Stimulated activated CD4-positive, alpha-beta T cell treated with anti-CD3 and anti-CD28 coated beads, Interleukin-2, amount 100 ng/mL, for 24 hours (primary cell): Measurements from ENCODE around the gene MAN1C1.
"Not testable (repeated sequence)": the region's sequence is repeated elsewhere in the genome, so short reads cannot be mapped to it uniquely, and the experiment has no call there.

Experiments used
- DNase-seq, 2 donors: peaks; one replicate each; pipeline ENCODE4 v3.0.0-alpha.2; 2020

Gene MAN1C1

DNA sequence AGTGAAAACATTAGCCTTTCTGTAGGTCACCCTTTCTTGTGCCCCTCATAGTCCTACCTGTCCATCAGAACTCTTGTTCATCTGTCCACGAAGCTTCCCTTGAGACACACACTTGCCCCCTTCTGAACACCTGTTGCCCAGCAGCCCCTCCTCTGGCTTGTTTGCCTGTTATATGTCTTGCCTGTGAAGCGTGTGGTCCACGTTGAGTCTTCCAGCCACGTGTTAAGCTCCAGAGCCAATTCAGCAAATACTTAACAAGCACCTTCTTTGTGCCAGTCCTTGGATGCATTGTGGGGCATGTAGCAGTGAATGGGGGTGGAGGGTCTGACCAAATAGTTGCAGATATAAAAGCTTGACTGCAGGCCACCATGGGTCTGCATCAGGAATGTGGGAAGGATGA is 66.6 kb downstream of the MAN1C1 start:
- no peak for DNase-seq

DNA sequence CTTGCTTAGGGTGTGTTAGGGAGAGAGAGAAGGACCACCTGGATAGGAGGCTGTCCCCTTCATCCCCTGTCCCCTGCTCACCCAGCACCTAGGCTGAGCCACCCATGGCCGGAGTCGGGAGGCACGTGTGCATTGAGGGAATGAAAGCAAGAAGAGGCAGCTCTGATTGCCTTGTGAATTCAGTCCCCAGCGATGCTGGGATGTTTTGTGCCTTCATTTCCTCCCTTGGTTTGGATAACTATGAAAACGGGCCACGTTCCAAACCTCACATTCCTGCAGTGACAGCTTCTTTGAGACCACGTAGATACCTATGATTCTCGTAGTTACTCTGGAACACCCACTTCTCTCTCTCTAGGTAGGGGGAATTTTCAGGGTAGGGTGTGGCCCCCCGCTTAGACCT is 67.1 kb downstream of the MAN1C1 start:
- no peak for DNase-seq

DNA sequence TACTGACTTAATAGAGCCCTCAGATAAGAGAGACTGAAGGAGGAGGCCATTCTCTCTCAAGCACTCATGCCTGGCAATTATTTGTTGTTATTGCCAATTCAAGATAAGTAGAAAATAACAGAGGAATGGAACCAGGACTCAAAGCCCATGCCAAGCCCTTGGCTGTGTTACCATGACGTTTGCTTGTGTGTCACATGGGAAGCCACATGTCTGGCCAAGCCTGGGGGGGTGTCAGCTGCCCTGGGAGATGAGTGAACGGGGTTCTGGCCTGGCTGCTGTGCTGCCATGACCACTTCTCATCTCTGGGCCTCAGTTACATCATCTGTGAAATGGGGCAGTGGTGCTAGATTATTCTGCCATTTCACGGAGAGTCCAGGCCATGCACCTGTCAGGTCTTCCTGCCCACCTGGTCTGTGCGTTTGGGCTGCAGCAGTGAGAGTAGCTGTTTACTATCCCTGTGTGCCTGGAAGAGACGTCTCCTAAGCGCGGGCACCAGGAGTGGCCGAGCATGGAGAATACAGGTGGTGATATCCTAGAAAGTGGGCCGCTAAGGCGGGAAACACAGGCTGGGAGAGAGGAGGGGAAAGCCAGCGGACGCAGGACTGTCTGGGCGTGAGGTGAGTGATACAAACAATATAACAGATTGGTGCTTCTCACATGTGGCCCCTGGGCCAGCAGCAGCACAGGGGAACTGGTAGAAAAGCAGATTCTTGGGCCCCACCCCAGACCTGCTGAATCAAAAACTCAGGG is 67.8 kb downstream of the MAN1C1 start:
- DNase-seq = no peak

DNA sequence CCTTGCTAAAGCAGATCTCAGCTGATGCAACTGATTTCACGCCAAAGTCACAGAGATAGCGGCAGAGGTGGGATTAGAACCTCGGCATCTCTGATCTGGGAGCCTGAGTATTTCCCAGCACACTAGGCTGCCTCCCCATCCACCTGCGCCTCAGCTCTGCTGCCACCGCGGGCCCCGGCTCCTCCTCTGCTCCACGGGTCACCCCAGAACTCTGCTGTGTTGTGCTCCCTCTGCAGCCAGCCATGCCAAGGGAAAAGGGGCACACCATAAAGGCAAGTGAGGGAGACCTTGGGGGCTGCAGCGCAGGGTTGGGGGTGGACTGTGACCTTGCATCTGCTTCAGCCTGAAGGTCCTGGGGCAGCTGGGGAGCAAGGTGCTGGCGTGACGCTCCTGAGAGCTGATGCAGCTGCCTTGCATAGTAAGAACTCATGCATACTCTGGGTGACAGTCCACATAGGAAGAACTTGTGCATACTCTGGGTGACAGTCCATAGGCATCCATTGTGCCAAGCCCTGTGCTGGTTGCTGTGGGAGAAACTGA is 68.7 kb downstream of the MAN1C1 start:
- no peak for DNase-seq

DNA sequence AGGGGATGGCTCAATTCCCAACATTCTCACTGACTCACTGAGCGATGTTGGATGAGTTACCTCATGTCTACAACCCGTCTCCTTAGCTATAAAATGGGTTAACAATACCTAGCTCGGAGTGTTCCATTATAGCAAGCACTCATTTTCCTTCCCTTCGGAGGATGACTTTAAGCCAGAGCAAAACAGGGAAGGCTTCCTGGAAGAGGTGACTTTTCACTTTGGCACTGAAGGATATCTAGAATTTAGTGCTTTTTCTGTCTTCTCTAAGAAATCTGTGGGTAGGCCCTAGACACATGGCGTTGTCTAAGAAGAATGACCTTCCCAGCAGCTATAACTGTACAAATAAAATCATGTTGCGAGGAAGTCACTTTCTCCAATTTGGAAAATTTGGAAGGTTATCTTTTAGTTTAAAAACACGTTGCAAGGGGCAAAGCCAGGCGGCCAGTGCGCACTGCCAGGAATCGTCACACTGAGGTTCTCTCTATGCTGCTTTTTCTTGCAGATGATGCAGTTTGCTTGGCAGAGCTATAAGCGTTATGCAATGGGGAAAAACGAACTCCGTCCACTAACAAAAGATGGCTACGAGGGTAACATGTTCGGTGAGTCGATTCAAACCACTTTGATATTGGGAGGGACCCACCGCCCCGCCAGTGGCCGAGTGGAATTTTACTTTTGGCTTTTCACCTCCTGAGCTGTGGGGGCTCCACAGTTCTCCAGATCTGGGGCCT is 69.5 kb downstream of the MAN1C1 start:
- no peak for DNase-seq

DNA sequence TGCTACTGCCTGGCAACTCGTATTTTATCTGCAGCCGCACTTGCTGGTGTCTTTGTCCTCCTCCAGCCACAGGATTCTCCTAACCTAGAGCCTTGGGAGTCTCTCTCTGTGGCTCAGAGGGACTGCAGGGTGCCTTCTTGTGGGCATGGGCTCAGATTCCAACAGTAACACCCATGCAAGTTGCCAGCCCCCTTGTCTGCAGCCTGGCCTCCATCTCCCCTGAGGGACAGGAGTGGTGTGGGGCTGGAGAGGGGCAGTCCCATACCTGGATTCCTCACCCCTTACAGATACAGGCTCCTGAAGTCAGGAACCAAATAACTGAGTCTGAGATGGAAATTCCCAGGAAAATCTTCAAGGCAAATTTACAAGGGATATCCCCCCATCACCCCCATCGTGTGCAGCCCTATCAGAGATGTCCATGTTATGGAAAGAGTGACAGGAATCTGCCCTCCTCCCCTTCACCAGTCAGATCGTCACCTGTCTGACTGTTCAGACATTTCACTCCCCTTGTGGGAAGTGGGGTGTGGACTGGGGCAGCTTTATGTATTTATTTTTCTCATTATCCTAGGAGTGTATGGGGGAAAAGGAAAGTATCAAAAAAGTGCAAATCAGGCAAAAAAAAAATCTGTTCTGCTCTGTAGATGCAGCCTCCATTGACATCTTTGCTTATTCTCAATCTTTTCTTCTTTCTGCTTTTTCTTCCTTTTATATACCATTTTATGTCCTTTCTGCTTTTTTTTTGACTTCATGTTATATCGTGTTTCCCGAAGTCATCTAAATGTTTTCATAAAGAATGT is 70.8 kb downstream of the MAN1C1 start:
- no peak for DNase-seq

DNA sequence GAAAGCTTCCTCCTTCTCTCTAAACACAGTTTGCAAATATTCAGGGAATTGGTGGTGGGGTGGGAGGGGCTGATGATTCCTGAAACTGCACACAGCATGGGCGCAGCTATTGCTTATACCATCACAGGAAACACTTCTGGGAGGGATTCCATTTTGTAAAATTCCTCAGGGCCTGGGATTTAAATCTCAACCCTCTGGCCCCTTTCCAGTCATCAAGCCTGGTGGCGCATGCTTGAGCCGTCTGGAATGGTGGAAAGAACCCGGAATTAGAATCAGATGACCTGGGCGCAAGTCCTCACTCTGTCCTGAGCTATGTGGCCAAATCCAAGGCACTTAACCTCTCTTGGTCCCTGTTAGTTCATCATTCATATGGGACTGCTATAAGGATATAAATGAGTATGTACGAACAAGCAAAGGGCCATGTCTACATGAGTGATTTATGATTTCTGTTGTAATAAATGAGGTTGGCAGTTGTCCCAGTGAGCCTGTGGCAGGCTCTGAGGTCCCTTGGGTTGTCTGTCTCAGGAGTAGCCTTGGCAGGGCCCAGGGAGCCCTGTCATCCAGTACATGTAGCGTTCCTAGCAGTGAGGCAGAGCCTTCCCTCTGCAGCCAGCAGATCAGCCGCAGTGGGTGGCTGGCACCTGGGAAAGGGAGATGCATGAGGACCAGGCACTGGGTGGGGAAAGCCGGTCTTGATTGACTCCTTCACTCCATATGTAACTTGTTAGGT is 72.0 kb downstream of the MAN1C1 start:
- no peak for DNase-seq

DNA sequence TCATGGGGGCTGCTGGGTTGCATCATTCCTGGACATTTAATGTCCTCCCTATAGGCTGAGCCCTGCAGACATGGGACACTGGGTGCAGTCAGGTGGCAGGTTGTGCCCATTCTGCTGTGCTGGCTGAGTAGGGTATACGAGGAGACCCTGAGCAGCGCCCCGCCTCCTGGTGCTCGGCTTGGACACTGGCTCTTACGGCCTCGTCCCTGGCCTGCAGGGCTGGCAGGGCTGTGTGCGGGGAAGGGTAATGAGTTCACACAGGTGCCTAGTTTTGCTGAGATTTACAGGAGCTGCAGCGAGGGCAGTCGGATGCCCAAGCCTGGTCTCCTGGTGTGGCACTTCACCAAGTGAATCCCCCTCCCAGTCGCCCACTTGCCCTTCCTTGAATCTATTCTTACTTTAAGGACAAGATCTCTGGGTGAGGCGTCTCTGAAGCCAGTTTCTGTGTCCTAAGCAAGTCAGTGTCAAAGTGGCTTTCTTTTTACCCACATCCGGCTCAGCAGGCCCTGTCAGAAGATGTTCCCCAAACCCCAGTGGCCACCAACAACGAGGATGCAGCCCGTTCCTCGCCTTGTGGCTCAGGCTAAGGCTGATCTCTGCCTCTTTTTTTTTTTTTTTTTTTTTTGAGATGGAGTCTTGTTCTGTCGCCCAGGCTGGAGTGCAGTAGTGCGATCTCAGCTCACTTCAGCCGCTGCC is 73.2 kb downstream of the MAN1C1 start:
- no peak for DNase-seq

DNA sequence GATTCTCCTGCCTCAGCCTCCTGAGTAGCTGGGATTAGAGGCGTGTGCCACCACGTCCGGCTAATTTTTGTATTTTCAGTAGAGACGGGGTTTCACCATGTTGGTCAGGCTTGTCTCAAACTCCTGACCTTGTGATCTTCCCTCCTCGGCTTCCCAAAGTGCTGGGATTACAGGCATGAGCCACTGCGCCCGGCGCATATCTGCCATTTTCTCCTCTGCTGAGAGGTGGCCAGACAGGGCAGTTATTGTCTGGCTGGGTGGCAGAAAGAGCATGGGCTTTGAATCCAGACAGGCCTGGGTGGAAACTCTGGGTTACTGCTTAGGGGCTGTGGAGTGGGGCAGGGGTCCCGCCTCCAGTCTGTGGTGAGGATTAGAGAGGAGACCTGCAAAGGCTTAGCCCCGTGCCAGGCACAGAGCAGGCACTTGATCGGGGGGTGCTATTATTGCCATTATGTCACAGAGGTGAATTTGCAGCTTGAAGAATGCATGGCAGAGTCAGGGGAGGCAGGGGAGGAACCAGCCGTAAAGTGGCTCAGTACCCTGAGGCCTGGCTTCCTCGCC is 73.9 kb downstream of the MAN1C1 start:
- DNase-seq = no peak

DNA sequence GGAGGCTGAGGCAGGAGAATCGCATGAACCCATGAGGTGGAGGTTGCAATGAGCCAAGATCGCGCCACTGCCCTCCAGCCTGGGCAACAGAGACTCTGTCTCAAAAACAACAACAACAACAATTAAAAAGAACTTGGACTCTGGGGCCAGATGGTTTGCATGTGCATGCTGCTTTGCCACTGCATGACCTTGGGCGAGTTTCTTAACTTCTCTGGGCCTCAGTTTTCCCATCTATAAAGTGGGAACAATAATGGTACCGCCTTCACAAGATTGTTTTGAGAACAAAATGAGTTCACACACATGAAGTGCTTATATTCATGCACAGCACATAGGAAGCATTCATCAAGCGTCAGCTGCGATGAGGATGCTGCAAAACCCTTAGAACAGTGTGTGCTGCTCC is 74.6 kb downstream of the MAN1C1 start:
- DNase-seq = no peak

DNA sequence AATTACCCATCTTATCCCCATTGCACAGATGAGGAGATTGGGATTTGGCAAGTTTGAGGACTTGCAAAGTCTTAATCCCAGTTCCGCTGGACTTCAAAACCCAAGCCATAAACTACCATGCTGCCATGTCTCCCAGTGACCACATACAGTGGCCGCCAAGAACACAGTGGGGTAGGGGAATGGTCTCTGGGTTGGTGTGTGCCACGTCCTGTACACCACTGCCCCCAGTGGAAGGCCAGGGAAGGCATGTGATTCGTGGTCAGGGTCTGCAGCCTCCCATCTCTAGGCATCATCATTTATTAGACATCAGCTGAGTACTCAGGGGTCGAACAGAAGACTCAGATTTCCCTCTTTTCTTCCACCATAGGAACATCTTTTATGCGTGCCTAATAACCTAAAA is 76.0 kb downstream of the MAN1C1 start:
- peak in 1 of 2 donors; percentile 37 for DNase-seq

DNA sequence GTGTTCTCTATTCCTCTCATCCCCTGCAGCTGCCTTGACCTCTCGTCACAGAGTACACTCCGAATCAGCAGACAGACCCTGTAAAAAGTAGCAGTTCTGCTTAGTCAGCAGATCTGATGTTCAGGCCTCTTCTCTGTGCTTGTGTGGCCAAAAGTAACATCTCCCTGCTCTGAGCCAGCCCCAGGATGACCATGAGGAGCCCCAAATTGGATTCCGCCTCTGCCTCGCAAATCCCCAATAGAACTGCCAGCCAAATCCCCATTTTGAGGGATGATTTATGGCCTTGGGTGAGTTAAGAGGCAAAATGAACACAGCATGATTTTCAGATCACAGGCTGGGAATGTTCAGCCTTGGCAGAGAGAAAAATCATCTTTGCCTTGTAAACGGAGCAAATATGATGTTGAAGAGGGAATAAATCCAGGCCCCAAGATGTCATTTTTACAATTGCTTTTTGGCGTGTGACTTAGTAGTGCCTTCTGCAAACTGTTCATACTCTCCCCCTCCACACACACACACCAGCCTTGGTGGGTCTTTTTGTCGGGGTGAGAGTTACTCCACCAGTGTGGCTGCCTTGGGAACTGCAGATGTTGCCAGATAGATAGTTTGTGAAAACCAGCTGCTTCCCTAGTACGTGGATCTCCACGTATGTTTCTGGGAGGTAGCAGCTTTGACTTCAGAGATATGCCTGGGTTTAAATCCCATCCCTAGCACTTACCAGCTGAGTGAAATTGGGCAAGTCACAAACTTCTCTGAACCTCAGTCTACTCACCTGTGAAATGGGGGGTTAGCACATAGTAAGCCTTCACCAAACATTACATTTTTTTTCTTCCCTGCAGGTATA is 77.8 kb downstream of the MAN1C1 start:
- DNase-seq = no peak

DNA sequence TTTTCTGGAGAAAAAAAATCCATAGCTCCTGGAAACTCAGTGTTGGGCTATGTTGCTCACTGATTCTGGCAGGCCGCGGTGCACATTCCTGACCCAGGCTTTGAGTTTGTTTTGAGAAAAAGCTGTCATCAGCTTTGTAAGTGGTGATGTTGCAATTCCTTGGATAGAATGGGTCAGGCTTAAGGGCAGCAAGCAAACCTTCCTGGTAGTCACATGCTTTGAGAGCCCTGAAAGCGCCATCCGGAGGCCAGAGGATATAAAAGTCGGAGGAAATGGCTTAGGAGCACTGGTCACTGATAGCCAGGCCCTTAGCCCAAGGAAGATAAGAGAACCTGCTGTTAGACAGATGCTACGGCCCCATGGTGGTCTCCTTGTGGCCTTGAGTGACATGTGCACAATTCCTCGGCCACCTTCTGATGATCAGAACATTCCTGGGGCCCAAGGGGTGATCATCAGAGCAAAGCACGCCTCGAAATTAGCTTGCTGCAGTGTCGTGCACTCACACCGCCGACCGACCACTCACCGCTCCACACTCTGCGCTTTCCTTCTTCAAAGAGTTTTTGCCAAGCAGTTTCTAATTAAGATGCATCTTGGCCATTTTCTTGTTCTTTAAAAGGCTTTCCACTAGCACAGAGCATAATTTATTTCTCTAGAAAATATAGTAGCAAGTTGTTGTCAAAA is 78.6 kb downstream of the MAN1C1 start:
- no peak for DNase-seq

DNA sequence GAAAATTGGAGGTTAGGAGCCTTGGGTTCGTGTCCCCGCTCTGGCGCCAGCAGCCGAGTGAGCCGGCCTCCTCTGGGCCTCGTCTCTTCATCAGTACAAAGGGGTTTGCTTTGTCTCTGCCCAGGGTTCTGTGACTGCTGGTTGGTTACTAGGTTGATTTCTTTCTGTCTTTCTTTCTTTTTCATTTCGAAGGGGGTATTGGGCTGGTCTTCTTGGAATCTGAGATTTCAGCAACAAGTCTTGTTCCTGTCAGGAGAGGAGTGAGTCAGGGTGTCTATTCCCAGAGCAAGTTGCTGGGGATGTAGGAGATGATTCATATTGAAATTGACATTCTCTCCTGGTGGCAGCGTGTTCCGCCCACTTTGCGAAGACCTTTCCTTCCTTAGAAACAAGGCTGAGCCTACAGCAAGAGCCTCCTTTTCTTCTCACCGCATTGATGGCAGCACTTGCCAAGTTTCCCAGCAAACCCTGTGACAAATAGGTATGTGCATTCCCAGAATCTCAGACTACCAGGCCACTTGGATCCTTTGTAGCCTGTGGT is 79.2 kb downstream of the MAN1C1 start:
- peak in 1 of 2 donors; percentile 36 for DNase-seq

DNA sequence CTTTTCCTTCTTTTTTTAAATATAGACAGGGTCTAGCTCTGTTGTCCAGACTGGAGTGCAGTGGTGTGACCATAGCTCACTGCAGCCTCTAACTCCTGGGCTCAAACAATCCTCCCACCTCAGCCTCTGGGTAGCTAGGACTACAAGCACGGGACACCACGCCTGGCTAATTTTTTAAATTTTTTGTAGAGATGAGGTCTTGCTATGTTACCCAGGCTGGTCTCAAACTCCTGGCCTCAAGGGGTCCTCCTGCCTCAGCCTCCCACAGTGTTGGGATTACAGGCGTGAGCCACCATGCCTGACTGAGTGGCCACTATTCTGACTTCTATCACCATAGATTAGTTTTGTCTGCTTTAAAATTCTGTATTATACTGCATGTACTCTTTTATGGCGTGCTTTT is 80.1 kb downstream of the MAN1C1 start:
- DNase-seq = not testable (repeated sequence)

DNA sequence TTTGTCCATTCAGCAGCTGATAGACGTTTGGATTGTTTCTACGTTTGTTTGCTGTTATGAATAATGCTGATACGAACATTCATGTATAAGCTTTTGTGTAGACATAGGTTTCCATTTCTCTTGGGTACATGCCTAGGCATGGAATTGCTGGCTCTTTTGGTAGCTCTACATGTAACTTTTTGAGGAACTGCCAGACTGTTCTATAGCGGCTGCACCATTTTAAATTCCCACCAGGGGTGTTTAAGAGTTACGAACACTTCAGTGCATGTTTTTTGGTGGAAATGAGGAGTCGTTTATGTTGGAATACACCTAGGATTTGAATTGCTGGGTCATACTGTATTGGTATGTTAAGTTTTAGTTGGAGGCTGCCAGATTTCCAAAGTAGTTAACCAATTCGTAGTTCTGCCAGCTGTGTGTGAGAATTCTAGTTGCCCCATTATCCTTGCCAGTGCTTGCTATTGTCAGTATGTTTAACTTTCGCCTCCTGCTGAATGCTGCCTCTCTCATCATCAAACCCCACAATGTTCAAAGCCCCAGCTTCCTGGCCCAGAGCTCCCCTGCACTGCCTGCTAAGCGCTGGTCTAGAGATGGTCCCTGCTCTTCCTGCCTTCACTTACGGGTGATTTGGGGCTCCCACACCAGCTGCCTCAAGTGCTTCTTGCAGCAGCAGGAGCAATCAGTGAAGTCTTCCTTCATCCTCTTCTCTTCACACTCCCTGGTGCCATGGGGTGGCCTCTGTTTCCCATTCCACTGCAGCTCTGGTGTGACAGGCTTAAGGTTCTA is 81.0 kb downstream of the MAN1C1 start:
- DNase-seq = no peak

DNA sequence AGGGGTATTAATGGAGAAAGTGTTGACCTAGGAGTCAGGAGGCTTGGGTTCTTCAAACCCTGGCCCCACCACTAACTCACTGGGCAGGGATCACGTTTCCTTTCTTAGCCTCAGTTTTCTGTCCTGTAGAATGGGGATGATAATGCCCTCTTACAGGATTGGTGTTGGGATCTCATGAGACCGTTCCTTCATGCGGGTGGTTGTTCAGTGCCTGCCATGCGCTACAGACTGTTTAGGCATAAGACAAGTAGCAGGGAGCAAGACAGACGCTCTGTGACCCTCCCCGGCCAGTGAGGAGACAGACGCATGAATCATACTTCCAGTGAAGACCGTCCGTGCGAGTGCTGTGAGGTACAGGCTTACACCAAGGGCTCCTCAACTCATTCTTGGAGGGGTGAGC is 81.7 kb downstream of the MAN1C1 start:
- peak in 1 of 2 donors; percentile 60 for DNase-seq

DNA sequence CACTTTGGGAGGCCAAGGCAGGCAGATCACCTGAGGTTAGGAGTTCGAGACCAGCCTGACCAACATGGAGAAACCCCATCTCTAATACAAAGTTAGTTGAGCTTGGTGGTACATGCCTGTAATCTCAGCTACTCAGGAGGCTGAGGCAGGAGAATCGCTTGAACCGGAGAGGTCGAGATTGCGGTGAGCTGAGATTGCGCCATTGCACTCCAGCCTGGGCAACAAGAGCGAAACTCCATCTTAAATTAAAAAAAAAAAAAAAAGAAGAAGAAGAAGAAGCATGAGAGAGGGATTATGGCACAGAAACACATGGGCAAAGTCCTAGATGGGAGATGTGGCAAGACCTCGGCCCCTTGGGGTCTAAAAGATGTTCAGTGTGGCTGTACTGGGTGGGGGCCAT is 82.5 kb downstream of the MAN1C1 start:
- DNase-seq = not testable (repeated sequence)
